Activated CD8-positive, alpha-beta memory T cell treated with anti-CD3 and anti-CD28 coated beads for 4 hours (primary cell): ENCODE measurements around the gene ZNF701.
"Not testable (repeated sequence)": the region's sequence is repeated elsewhere in the genome, so short reads cannot be mapped to it uniquely, and the experiment has no call there.

ENCODE experiments used
- DNase-seq, 2 donors: peaks; one replicate each; pipeline ENCODE4 v3.0.0-alpha.2; 2020; ENCODE audit warnings: low read depth in 2 of 2

The ZNF701 gene

DNA sequence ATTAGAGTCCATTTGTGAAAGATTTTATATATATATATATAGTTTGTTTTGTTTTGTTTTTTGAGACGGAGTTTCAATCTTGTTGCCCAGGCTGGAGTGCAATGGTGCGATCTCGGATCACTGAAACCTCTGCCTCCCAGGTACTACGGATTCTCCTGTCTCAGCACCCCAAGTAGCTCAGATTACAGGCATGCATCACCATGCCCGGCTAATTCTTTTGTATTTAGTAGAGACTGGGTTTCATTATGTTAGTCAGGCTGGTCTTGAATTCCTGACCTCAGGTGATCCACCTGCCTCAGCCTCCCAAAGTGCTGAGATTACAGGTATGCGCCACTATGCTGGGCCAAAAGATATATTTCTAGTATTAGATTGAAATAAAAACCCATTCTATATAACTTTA is 4.0 kb upstream of the ZNF701 start:
- DNase-seq = no peak

GRCh38 chr19:52566588-52566987 is 3.5 kb upstream of the ZNF701 start:
- DNase-seq = no peak

- no peak for DNase-seq
Measured at GRCh38 chr19:52567921-52568320, 2.2 kb upstream of the ZNF701 start.

GRCh38 chr19:52569638-52569999 is 468 bp upstream of the ZNF701 start:
- DNase-seq = not testable (repeated sequence)

- DNase-seq = no peak
Measured at GRCh38 chr19:52584736-52585440, 14.8 kb downstream of the ZNF701 start.

GRCh38 chr19:52585604-52586003 is 15.5 kb downstream of the ZNF701 start:
- DNase-seq = no peak

DNA sequence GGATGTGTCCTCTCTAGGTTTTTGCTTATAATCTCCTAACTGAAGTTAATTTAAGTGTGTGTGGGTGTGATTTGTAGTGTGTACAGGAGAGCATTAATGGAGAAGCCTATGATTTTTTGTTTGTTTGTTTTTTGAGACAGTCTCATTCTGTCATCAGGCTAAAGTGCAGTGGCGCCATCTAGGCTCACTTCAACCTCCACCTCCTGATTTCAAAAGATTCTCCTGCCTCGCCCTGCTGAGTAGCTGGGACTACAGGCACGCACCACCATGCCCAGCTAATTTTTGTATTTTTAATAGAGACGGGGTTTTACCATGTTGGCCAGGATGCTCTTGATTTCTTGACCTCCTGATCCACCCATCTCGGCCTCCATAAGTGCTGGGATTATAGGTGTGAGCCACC is 20.6 kb downstream of the ZNF701 start:
- no peak for DNase-seq

GRCh38 chr19:52592301-52592700 is 22.2 kb downstream of the ZNF701 start:
- DNase-seq = no peak

DNA sequence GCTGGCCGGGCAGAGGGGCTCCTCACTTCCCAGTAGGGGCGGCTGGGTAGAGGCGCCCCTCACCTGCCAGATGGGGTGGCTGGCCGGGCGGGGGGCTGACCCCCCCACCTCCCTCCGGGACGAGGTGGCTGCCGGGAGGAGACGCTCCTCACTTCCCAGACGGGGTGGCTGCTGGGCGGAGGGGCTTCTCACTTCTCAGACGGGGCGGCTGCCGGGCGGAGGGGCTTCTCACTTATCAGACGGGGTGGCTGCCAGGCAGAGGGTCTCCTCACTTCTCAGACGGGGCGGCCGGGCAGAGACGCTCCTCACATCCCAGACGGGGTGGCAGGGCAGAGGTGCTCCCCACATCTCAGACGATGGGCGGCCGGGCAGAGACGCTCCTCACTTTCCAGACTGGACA is 23.4 kb downstream of the ZNF701 start:
- DNase-seq = not testable (repeated sequence)

DNA sequence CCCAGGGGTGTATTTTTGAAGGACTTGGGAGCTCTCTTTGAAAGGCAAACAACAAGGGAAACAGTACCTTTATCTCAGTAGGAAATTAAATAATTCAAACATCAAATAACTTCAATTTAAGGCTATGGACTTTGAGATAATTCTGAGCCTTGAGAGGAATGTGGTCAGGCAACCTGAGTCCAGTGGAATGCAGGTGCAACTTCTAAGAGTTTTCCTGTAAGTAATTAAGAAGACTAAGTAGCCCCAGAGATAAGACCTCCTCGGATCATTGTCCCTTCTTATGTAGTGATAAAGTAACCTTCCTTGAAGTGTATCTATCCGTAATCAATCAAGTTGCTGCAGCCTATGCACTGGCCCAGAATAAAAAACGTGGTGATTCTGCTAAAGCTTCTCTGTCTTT is 29.2 kb downstream of the ZNF701 start:
- no peak for DNase-seq

- no peak for DNase-seq
Measured at GRCh38 chr19:52600639-52601024, 30.5 kb downstream of the ZNF701 start.

DNA sequence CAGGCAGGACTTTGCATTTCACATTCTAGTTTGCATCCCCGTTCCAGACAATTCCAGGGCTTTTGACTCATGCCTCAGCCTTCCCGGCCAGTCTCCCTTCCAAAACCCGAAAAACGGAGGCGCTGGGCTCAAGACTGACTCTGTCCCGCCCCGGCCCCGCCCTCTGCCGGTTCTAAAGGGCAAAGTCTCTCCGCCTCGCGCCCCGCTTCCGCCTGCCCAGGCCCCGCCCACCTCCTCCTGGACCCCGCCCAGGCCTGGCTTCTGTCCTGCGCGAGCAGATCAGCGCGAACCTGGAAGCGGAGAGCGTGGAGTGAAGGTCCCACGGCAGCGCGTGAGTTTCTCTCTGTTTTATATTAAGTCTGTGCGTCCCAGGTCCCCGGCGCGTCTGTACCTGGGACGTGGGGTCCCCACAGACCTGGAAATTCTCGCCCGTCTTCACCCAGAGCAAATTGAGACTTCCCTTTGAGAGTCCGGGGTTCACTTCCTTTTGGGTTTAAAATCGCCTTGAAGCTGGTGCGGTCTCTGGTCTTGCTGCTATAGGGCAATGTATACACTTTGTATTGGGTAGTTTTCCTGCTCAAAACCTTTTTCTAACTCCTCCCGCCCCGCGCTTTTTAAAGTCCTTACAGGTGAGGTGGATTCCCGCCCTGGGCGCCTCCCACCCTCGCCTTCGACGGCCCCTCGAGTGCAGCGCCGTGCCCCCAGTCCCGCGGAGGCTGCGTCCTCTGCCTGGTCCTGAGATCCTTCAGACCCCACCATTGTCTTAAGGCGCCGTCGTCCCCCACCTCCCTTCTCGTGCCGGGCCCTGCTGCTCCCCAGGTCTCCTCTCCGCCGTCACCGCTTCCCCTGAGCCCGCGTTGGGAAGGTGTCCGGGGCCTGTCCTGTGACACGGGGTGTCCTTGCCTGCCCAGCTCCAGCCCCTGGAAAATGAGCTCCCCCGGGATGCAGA is 31.2 kb downstream of the ZNF701 start:
- peak; percentile 86 to 89 for DNase-seq

DNA sequence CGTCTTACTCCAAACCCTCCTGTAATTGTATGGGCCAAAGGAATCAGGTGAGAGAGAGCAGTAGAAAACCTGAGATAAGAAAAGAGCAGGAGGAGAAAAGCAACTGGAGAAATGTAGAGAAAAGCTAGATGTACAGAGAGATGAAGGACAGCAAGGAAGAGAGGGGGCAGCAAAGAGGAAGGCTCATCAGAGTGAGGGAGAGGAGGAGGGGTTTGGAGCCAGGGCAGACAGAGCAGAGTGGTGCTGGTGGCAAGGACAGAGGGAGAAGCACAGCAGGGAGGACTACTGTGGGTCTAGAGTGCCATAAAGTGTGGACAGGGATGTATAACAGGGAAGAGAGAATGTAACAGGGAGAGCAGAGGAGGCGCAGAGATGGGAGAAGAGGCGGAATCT is 31.9 kb downstream of the ZNF701 start:
- DNase-seq = not testable (repeated sequence)

DNA sequence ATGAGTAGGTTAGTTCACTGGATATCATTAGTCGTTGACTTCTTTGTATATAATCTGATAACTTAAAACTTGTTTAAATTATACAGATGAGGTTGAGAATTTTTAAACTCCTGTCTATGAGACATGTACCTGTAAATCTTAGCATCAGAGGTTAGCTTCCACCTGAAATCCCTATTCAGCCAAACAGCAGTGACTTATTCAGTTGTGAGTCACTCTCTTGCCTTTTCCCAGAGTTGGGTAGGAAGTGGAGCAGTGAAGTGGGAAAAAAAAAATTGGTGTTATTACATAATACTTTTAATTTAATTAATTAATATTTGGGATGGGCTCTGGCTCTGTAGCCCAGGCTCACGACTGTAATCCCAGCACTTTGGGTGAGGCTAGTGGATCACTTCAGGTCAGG is 32.9 kb downstream of the ZNF701 start:
- no peak for DNase-seq

DNA sequence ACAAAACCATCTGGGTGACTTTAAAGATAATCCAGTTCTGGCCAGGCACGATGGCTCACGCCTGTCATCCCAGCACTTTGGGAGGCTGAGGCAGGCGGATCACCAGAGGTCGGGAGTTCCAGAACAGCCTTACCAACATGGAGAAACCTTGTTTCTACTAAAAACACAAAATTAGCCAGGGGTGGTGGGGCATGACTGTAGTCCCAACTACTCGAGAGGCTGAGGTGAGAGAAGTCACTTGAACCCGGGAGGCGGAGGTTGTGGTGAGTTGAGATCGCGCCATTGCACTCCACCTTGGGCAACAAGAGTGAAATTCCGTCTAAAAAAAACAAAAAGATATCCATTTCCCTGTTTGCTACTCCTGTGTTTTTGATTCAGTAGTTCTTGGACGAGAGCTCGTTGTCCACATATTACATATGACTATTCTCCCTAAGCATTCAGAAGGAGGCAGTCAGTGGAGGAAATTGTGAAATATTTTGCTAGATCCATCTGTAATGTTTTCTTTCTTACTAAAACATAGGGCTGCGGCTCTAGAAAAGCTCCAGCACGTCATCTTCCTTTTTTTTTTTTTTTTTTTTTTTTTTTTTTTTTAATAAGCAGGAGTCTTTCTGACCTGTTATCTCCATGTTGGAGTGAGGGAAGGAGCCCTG is 33.6 kb downstream of the ZNF701 start:
- DNase-seq = no peak

GRCh38 chr19:52613299-52613906 is 43.3 kb downstream of the ZNF701 start:
- no peak for DNase-seq

DNA sequence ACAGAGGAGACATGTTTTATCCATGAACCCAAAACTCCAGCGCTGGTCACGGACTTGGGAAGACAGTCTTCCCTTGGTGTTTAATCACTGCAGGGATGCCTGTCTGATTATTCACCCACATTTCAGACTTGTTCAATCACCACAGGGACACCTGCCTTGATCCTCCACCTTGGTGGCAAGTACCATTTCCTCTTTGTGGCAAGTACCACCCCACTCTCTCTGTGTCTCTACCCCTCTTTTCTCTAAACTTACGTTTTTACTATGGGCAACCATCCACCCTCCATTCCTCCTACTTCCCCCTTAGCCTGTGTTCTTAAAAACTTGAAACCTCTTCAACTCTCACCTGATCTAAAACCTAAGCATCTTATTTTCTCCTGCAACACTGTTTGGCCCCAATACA is 51.3 kb downstream of the ZNF701 start:
- no peak for DNase-seq

DNA sequence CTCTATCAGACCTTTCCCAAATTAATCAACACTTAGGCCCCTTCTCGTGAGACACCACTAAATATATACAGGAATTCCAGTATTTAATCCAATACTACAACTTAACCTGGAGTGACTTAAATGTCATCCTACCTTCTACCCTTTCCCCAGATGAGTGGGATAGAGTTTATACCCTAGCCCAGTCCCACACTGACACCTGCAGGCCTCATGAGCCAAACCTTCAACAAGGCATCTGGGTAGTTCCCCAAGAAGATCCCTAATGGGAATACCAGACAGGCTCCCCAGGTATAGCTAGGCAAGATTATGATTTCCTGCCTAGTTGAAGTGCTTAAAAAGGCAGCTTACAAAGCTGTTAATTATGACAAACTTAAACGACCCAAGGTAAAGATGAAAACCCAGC is 52.2 kb downstream of the ZNF701 start:
- no peak for DNase-seq

DNA sequence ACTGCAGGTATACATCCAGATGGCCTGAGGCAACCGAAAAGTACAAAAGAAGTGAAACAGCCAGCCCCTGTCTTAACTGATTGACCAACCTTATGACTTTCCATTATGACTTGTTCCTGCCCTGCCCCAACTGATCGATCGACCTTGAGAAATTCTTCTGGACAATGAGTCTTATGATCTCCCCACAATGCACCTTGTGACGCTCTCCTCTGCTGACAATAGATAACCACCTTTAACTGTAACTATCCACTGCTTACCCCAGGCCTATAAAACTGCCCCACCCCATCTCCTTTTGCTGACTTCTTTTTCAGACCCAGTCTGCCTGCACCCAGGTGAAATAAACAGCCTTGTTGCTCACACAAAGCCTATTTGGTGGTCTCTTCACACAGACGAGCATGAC is 56.8 kb downstream of the ZNF701 start:
- no peak for DNase-seq

DNA sequence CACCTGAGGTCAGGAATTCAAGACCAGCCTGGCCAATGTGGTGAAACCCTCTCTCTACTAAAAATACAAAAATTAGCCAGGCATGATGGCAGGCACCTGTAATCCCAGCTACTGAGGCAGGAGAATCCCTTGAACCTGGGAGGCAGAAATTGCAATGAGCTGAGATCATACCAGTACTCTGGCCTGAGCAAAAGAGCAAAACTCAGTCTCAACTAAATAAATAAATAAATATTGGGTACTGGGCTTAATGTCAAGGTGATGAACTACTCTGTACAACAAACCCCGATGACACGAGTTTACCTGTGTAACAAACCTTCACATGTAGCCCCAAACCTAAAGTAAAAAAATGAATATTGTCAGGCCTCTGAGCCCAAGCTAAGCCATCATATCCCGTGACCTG is 57.4 kb downstream of the ZNF701 start:
- not testable (repeated sequence) for DNase-seq

DNA sequence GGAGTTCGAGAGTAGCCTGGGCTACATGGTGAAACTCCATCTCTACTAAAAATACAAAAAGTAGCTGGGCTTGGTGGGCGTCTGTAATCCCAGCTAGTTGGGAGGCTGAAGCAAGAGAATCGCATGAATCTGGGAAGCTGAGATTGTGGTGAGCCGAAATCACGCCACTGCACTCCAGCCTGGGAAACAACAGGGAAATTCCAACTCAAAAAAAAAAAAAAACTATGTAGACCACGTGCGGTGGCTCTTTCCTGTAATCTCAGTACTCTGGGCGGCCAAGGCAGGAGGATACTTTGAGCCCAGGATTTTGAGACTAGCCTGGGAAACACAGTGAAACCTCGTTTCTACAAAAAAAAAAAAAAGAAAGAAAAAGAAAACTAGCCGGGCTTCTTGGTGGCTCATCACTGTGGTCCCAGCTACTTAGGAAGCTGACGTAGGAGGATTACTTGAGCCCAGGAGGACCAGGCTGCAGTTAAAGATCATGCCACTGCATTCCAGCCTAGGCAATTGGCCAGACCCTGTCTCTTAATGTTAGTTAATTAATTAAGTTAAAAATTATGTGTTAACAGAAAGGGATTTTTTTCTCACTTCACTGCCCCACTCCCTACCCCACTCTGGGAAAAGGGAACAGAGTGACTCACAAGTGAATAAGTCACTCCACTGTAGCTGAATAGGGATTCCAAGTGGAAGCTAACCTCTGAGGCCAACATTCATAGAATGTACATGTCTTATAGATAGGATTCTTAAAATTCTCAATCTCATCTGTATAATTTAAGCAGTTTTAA is 65.9 kb downstream of the ZNF701 start:
- DNase-seq = no peak
